NB4 (cell line): ENCODE results near the gene ARMCX6.
"Not testable (repeated sequence)": the region's sequence is repeated elsewhere in the genome, so short reads cannot be mapped to it uniquely, and the experiment has no call there.

Experiments used
- DNase-seq: peaks from one replicate; pipeline ENCODE4 v3.0.0; 2010; ENCODE audit warnings: low read depth
- H3K4me3 ChIP-seq: one replicate; pipeline ENCODE4 v1.5.1; 2011; ENCODE audit warnings: mild to moderate bottlenecking, low read depth, low read length, moderate library complexity
- CTCF ChIP-seq: IDR thresholded peaks from one replicate; pipeline ENCODE4 v1.5.1; 2012; ENCODE audit warnings: low read depth, low read length
- MAX ChIP-seq: IDR thresholded peaks from 2 replicates; pipeline ENCODE4 v1.6.1; 2011; ENCODE audit warnings: low read depth, low read length
- MYC ChIP-seq: IDR thresholded peaks from 2 replicates; pipeline ENCODE4 v1.6.1; 2011; ENCODE audit warnings: low read depth, low read length
- POLR2A ChIP-seq: IDR thresholded peaks from 2 replicates; pipeline ENCODE4 v1.6.1; 2011; ENCODE audit warnings: mild to moderate bottlenecking; ENCODE audit not compliant: insufficient read length; ENCODE audit errors: extremely low read depth

The ARMCX6 gene

GRCh38 chrX:101605146-101605545, 12.7 kb downstream of the ARMCX6 start:
- DNase-seq = no peak
- TF ChIP-seq CTCF = no peak
- no peak for TF ChIP-seq MAX
- no peak for TF ChIP-seq MYC
- no peak for TF ChIP-seq POLR2A
- no peak overlapping the region for H3K4me3 ChIP-seq

GRCh38 chrX:101602077-101602476, 15.7 kb downstream of the ARMCX6 start:
- no peak for TF ChIP-seq MYC
- TF ChIP-seq POLR2A = no peak
- no peak for TF ChIP-seq CTCF
- TF ChIP-seq MAX = no peak
- H3K4me3 ChIP-seq = no peak overlapping the region
- DNase-seq = no peak

- DNase-seq, H3K4me3 ChIP-seq: not testable (repeated sequence)
Observed at GRCh38 chrX:101599592-101599991, 18.2 kb downstream of the ARMCX6 start.

GRCh38 chrX:101595739-101596419, 21.9 kb downstream of the ARMCX6 start:
- DNase-seq = peak; percentile 55
- peak; percentile 40 for TF ChIP-seq CTCF
- no peak for TF ChIP-seq POLR2A
- no peak overlapping the region for H3K4me3 ChIP-seq
